Measurements from ENCODE around the gene GNA12.

- TF ChIP-seq CTCF (IDR thresholded peaks at IDR 0.05) (no peak), ZFX (IDR thresholded peaks at IDR 0.05; ENCODE audit: borderline replicate concordance) (no peak)
Observed at GRCh38 chr7:2708041-2708440, 136.1 kb downstream of the GNA12 start.

Measured in 22Rv1 (cell line).